Measurements from ENCODE around the gene PRPF8. TPM values are rescaled to one million over a fixed set of nuclear protein-coding genes. Genes with fewer than 3 reads are reported as not detected.

The PRPF8 gene
- total RNA-seq, 1 donor from 2014 or later, result 114 TPM

GRCh38 chr17:1647802-1648171 lies 36.9 kb downstream of the PRPF8 start:
- Histone ChIP-seq H3K36me3 (peaks cover 24 to 26% of the 10 kb centered on the region in 2 donors), H3K4me1 (peaks cover 6 to 28% of the 10 kb centered on the region in 2 donors), H3K27me3 (no peaks in the 10 kb centered on the region), H3K9me3 (no peaks in the 10 kb centered on the region), H3K27ac (peak overlapping the region; percentile 75 to 87), H3K4me3 (peak overlapping the region in 1 of 2 donors; percentile 74)
- no peak for DNase-seq (ENCODE audit: low spot score in 2 of 2)
- TF ChIP-seq CTCF (IDR thresholded peaks at IDR 0.05), result no peak
- intact Hi-C loops (cut with DNase I), result loop anchor here (1.0 to 5.0 kb wide), 3 partner anchors 69 to 380 kb away; no protein-coding TSS in a partner anchor

GRCh38 chr17:1646199-1646875 lies 38.3 kb downstream of the PRPF8 start:
- intact Hi-C loops (cut with DNase I), result loop anchor here (5.0 kb wide), 1 partner anchor 379 kb away; no protein-coding TSS in a partner anchor
- no peaks in the 10 kb centered on the region for H3K9me3 ChIP-seq
- no peak overlapping the region for H3K27ac ChIP-seq
- DNase-seq (ENCODE audit: low spot score in 2 of 2), result no peak
- peaks cover 6 to 28% of the 10 kb centered on the region in 2 donors for H3K4me1 ChIP-seq
- peaks cover 9 to 12% of the 10 kb centered on the region in 2 donors for H3K36me3 ChIP-seq
- H3K4me3 ChIP-seq, result peak overlapping the region in 1 of 2 donors; percentile 48
- H3K27me3 ChIP-seq, result no peaks in the 10 kb centered on the region
- no peak for TF ChIP-seq CTCF (IDR thresholded peaks at IDR 0.05)

- DNase-seq (ENCODE audit: low spot score in 2 of 2), result peak in 1 of 2 donors; percentile 70
- intact Hi-C loops (cut with DNase I), result loop anchor here (5.0 kb wide), 1 partner anchor 378 kb away; no protein-coding TSS in a partner anchor
- no peaks in the 10 kb centered on the region for H3K9me3 ChIP-seq
- H3K27me3 ChIP-seq, result no peaks in the 10 kb centered on the region
- H3K27ac ChIP-seq, result peak within 1 kb of the TSS; percentile 18 to 50
- no peak for TF ChIP-seq CTCF (IDR thresholded peaks at IDR 0.05)
- H3K4me3 ChIP-seq, result peak within 1 kb of the TSS; percentile 23 to 48
- peaks cover 6 to 23% of the 10 kb centered on the region in 2 donors for H3K4me1 ChIP-seq
- peaks cover under 1 to 3% of the 10 kb centered on the region in 2 donors for H3K36me3 ChIP-seq
Observed at GRCh38 chr17:1645207-1646171, 39.2 kb downstream of the PRPF8 start, which contains the start of gene SCARF1. TSS of gene SCARF1 (minus strand) at chr17:1645732. CDS start at chr17:1645697, 35 bp downstream.

- Histone ChIP-seq H3K4me1 (peaks cover 2 to 17% of the 10 kb centered on the region in 2 donors), H3K27me3 (no peaks in the 10 kb centered on the region)
- intact Hi-C loops (cut with DNase I), result loop anchor here (5.0 kb wide), 1 partner anchor 377 kb away; no protein-coding TSS in a partner anchor
Observed at GRCh38 chr17:1644493-1645206, 40.0 kb downstream of the PRPF8 start.

More at GRCh38 chr17:1644493-1645206, 40.0 kb downstream of the PRPF8 start:
- no peak for TF ChIP-seq CTCF (IDR thresholded peaks at IDR 0.05)
- Histone ChIP-seq H3K27ac (peak overlapping the region; percentile 18 to 56), H3K36me3 (no peaks in the 10 kb centered on the region), H3K9me3 (no peaks in the 10 kb centered on the region), H3K4me3 (peak overlapping the region; percentile 23 to 73)
- DNase-seq (ENCODE audit: low spot score in 2 of 2), result no peak
